Stimulated activated naive CD8-positive, alpha-beta T cell treated with anti-CD3 and anti-CD28 coated beads, Interleukin-15, Interleukin-2, amounts not matched to agents 100 U/mL and 50 U/mL, for 24 hours (primary cell): ENCODE results near the gene PRKAG2.
"Not testable (repeated sequence)": the region's sequence is repeated elsewhere in the genome, so short reads cannot be mapped to it uniquely, and the experiment has no call there.

Experiments used
- ATAC-seq: fragments of 150-1000 bp; cut with Tn5 transposase; one replicate; pipeline ENCODE4 v1.10.0; 2021
- DNase-seq: peaks from one replicate; pipeline ENCODE4 v3.0.0; 2021

PRKAG2 gene

GRCh38 chr7:151876899-151877777 is at the start of gene PRKAG2:
PRKAG2 (minus strand) TSS chr7:151877115; CDS start chr7:151876620, 495 bp downstream.
- peak; percentile 80 for DNase-seq

GRCh38 chr7:151926336-151926712 is 49.4 kb upstream of the PRKAG2 start:
- DNase-seq (no peak), ATAC-seq (no peak)

More at GRCh38 chr7:151876899-151877777, at the start of gene PRKAG2:
- ATAC-seq, result peak; percentile 56

- ATAC-seq (peak; percentile 20), DNase-seq (no peak)
Measured at GRCh38 chr7:151925446-151926335, 48.8 kb upstream of the PRKAG2 start.

GRCh38 chr7:151924508-151924907 is 47.6 kb upstream of the PRKAG2 start:
- ATAC-seq (no peak), DNase-seq (no peak)

GRCh38 chr7:151924001-151924400 is 47.1 kb upstream of the PRKAG2 start:
- DNase-seq (no peak), ATAC-seq (no peak)

- no peak for DNase-seq
- ATAC-seq, result no peak
Measured at GRCh38 chr7:151923097-151923876, 46.4 kb upstream of the PRKAG2 start.

GRCh38 chr7:151921451-151921850 is 44.5 kb upstream of the PRKAG2 start:
- DNase-seq (no peak), ATAC-seq (no peak)

- ATAC-seq, result no peak
- no peak for DNase-seq
Measured at GRCh38 chr7:151920488-151920887, 43.6 kb upstream of the PRKAG2 start.

- no peak for ATAC-seq
- no peak for DNase-seq
Measured at GRCh38 chr7:151919595-151919994, 42.7 kb upstream of the PRKAG2 start.

GRCh38 chr7:151918510-151918843 is 41.6 kb upstream of the PRKAG2 start:
- no peak for ATAC-seq
- DNase-seq, result no peak

- no peak for ATAC-seq
- DNase-seq, result no peak
Measured at GRCh38 chr7:151917791-151918509, 41.0 kb upstream of the PRKAG2 start.

- DNase-seq (no peak), ATAC-seq (no peak)
Measured at GRCh38 chr7:151914051-151914450, 37.1 kb upstream of the PRKAG2 start.

GRCh38 chr7:151910655-151911054 is 33.7 kb upstream of the PRKAG2 start:
- DNase-seq, ATAC-seq: not testable (repeated sequence)

- not testable (repeated sequence) for ATAC-seq, DNase-seq
Measured at GRCh38 chr7:151907115-151907514, 30.2 kb upstream of the PRKAG2 start.

GRCh38 chr7:151905766-151906165 is 28.9 kb upstream of the PRKAG2 start:
- no peak for DNase-seq
- ATAC-seq, result no peak

- ATAC-seq (no peak), DNase-seq (no peak)
Measured at GRCh38 chr7:151905353-151905752, 28.4 kb upstream of the PRKAG2 start.

GRCh38 chr7:151904270-151904669 is 27.4 kb upstream of the PRKAG2 start:
- ATAC-seq (no peak), DNase-seq (no peak)

GRCh38 chr7:151903249-151904032 is 26.5 kb upstream of the PRKAG2 start:
- no peak for DNase-seq
- no peak for ATAC-seq

GRCh38 chr7:151902311-151902710 is 25.4 kb upstream of the PRKAG2 start:
- ATAC-seq, result no peak
- no peak for DNase-seq

- DNase-seq, result no peak
- ATAC-seq, result no peak
Measured at GRCh38 chr7:151901828-151902227, 24.9 kb upstream of the PRKAG2 start.
